ENCODE data around the gene CAMK1D.

Gene CAMK1D

DNA sequence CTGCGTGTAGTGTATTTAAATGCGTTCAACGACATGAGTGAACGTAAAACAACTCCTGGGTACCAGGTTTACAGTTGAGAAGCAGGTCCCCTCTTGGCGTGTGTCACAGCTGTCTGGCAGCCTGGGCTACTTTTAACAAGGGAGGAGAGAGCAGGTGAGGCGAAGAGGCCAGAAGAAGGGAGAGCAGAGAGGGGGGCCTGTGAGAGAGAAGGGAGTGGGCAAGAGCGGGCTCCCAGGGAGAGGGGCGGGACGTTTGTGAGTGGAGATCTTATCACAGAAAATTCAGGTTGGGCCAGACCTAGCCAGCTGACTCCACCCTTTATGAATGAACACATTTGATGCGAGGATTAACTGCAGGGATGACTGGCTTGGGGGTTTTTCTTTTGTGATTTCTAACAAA, 154.0 kb downstream of the CAMK1D start:
- no peak overlapping the region for H2AFZ ChIP-seq (ENCODE audit: low read depth)
- H3K79me2 ChIP-seq (ENCODE audit: insufficient read depth, low read depth): no peaks in the 10 kb centered on the region; the same call in 1 of the 2 replicates
- TF ChIP-seq, protein P1, sequence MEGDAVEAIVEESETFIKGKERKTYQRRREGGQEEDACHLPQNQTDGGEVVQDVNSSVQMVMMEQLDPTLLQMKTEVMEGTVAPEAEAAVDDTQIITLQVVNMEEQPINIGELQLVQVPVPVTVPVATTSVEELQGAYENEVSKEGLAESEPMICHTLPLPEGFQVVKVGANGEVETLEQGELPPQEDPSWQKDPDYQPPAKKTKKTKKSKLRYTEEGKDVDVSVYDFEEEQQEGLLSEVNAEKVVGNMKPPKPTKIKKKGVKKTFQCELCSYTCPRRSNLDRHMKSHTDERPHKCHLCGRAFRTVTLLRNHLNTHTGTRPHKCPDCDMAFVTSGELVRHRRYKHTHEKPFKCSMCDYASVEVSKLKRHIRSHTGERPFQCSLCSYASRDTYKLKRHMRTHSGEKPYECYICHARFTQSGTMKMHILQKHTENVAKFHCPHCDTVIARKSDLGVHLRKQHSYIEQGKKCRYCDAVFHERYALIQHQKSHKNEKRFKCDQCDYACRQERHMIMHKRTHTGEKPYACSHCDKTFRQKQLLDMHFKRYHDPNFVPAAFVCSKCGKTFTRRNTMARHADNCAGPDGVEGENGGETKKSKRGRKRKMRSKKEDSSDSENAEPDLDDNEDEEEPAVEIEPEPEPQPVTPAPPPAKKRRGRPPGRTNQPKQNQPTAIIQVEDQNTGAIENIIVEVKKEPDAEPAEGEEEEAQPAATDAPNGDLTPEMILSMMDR (conservative IDR thresholded peaks at IDR 0.05; ENCODE audit: low read depth, low read length): no peak
- peaks cover 13% of the 10 kb centered on the region for H3K4me1 ChIP-seq (ENCODE audit: low read depth, poor library complexity, severe bottlenecking)
- H3K4me3 ChIP-seq (IDR thresholded peaks at IDR 0.05; ENCODE audit: insufficient read depth, low read depth, low read length): no peak overlapping the region
- no peak overlapping the region for H3K9ac ChIP-seq
- no peak overlapping the region for H3K27ac ChIP-seq
- H3K27me3 ChIP-seq (ENCODE audit: insufficient read depth, low read depth): no peaks in the 10 kb centered on the region
- H4K20me1 ChIP-seq (ENCODE audit: insufficient read depth): no peaks in the 10 kb centered on the region
- no peak overlapping the region for H3K4me2 ChIP-seq
- no peaks in the 10 kb centered on the region for H3K36me3 ChIP-seq (ENCODE audit: insufficient read depth)

DNA sequence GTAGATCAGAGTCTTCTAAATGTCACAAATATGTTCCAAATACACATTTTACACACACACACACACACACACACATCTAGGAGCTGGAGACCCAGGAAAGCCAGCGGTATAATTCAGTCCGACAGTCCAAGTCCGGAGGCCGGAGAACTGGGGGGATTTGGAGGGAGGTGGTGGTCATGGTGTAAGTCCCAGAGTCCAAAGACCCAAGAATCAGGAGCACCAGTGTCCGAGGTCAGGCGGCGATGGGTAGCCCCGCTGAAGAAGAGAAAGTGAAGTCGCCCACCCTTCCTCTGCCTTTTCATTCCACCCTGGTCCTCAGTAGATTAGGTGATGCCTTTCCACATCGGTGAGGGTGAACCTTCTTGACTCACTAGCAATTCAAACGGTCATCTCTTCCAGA, 154.8 kb downstream of the CAMK1D start:
- Histone ChIP-seq H3K4me2 (no peak overlapping the region), H3K4me1 (ENCODE audit: low read depth, poor library complexity, severe bottlenecking) (peaks cover 17% of the 10 kb centered on the region)

DNA sequence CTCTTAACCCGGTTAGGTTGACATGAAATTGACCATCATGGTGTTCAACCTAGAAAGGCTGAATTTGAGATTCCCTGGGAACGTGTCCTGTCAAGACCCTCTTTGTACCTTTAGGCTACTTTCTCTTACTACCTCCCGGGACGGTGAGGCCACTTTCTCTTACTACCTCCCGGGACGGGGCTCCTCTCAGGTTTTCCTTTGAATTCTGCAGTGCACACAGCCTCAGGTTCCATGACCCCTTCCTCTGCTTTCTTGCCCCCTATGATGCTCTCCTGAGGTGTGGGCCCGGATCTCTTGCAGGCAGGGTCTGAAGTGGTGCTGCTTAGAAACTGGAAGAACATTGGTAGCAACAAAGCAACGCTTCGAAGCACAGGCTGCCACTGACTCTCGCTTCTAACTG, 155.3 kb downstream of the CAMK1D start:
- Histone ChIP-seq H2AFZ (ENCODE audit: low read depth) (no peak overlapping the region), H3K9ac (no peak overlapping the region), H3K4me2 (no peak overlapping the region), H3K27me3 (ENCODE audit: insufficient read depth, low read depth) (no peaks in the 10 kb centered on the region), H3K4me3 (IDR thresholded peaks at IDR 0.05; ENCODE audit: insufficient read depth, low read depth, low read length) (no peak overlapping the region), H4K20me1 (ENCODE audit: insufficient read depth) (no peaks in the 10 kb centered on the region), H3K27ac (no peak overlapping the region), H3K79me2 (ENCODE audit: insufficient read depth, low read depth) (no peaks in the 10 kb centered on the region; the same call in 1 of the 2 replicates), H3K36me3 (ENCODE audit: insufficient read depth) (no peaks in the 10 kb centered on the region), H3K4me1 (ENCODE audit: low read depth, poor library complexity, severe bottlenecking) (peaks cover 22% of the 10 kb centered on the region)
- TF ChIP-seq, protein P1 (conservative IDR thresholded peaks at IDR 0.05; ENCODE audit: low read depth, low read length): no peak

More for the DNA sequence above, 154.8 kb downstream of the CAMK1D start:
- Histone ChIP-seq H3K4me3 (IDR thresholded peaks at IDR 0.05; ENCODE audit: insufficient read depth, low read depth, low read length) (no peak overlapping the region), H3K36me3 (ENCODE audit: insufficient read depth) (no peaks in the 10 kb centered on the region), H3K27ac (no peak overlapping the region), H3K9ac (no peak overlapping the region), H4K20me1 (ENCODE audit: insufficient read depth) (no peaks in the 10 kb centered on the region), H2AFZ (ENCODE audit: low read depth) (no peak overlapping the region), H3K27me3 (ENCODE audit: insufficient read depth, low read depth) (no peaks in the 10 kb centered on the region), H3K79me2 (ENCODE audit: insufficient read depth, low read depth) (no peaks in the 10 kb centered on the region; the same call in 1 of the 2 replicates)
- TF ChIP-seq, protein P1 (conservative IDR thresholded peaks at IDR 0.05; ENCODE audit: low read depth, low read length): no peak

DNA sequence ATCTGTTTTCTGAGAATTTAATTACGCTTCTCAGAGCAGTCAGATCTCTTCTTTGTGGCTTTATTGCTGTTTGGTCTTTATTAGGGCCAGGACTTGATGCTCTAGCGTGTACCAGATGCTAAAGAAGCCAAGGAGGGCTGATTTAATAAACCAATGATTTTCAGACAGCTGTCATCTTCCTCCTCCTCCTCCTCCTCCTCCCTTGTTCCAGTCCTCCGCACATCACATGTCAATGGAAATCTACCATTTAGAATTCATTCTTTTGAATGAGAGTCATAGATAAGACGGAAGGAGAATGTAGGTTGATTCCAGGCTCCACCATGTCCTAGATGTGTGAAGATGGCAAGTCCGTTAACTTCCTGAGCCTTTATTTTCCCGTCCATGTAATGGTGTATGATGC, 156.3 kb downstream of the CAMK1D start:
- Histone ChIP-seq H3K4me2 (no peak overlapping the region), H3K9ac (no peak overlapping the region), H3K4me3 (IDR thresholded peaks at IDR 0.05; ENCODE audit: insufficient read depth, low read depth, low read length) (no peak overlapping the region), H3K27ac (no peak overlapping the region), H3K4me1 (ENCODE audit: low read depth, poor library complexity, severe bottlenecking) (peaks cover 16% of the 10 kb centered on the region), H3K27me3 (ENCODE audit: insufficient read depth, low read depth) (no peaks in the 10 kb centered on the region), H3K79me2 (ENCODE audit: insufficient read depth, low read depth) (no peaks in the 10 kb centered on the region; the same call in 1 of the 2 replicates), H3K36me3 (ENCODE audit: insufficient read depth) (no peaks in the 10 kb centered on the region), H2AFZ (ENCODE audit: low read depth) (no peak overlapping the region), H4K20me1 (ENCODE audit: insufficient read depth) (no peaks in the 10 kb centered on the region)
- TF ChIP-seq, protein P1 (conservative IDR thresholded peaks at IDR 0.05; ENCODE audit: low read depth, low read length): no peak
